ENCODE results near the gene RPL15. TPM values are rescaled to one million over a fixed set of nuclear protein-coding genes. Genes with fewer than 3 reads are reported as not detected.

The RPL15 gene
- total RNA-seq, 1 donor from 2014 or later = 1,850 TPM

DNA sequence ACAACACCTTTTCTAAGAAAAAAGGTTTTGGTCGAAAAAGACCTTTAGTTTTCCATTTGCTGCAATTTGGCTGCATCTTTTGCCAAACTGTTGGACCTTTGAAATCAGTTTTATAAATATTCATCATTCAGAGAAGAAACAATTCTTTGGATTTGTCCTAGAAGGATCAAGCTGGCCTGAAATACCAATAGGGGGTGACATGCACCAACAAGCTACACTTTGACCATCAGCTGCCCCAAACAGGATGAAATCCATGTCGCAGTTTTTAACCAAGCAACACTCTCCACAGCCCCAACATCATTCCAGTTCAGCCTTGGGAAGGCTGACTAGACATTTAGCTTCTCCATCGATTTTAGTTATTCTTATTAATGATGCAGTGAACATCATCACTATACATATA, 9.8 kb downstream of the RPL15 start:
- Mint-ChIP-seq H3K4me1 (peaks cover 2% of the 10 kb centered on the region), H3K9me3 (no peaks in the 10 kb centered on the region), H3K27me3 (peaks cover 10% of the 10 kb centered on the region), H3K4me3 (no peak overlapping the region), H3K27ac (no peak overlapping the region), H3K36me3 (ENCODE audit: low read depth) (peaks cover 4% of the 10 kb centered on the region)
- intact Hi-C loops (cut with micrococcal nuclease) = no loop called here
- DNase-seq = no peak

DNA sequence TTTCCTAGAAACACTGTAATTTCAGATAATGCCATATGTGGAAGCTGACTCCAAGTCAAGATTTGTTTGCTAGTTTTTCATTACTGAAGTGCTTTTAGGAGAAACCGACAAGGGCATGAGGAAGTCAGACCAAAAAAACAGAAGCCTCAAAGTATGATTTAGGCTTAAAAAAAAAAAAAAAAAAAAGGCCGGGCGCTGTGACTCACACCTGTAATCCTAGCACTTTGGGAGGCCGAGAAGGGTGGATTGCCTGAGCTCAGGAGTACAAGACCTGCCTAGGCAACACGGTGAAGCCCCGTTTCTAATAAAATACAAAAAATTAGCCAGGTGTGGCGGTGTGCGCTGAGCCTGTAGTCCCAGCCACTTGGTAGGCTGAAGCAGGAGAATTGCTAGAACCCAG, 11.6 kb downstream of the RPL15 start:
- peaks cover 14% of the 10 kb centered on the region for H3K27me3 Mint-ChIP-seq
- no peaks in the 10 kb centered on the region for H3K36me3 Mint-ChIP-seq (ENCODE audit: low read depth)
- H3K4me1 Mint-ChIP-seq = peaks cover 2% of the 10 kb centered on the region
- DNase-seq = no peak
- H3K9me3 Mint-ChIP-seq = no peaks in the 10 kb centered on the region
- intact Hi-C loops (cut with micrococcal nuclease) = no loop called here
- no peak overlapping the region for H3K27ac Mint-ChIP-seq
- no peak overlapping the region for H3K4me3 Mint-ChIP-seq

DNA sequence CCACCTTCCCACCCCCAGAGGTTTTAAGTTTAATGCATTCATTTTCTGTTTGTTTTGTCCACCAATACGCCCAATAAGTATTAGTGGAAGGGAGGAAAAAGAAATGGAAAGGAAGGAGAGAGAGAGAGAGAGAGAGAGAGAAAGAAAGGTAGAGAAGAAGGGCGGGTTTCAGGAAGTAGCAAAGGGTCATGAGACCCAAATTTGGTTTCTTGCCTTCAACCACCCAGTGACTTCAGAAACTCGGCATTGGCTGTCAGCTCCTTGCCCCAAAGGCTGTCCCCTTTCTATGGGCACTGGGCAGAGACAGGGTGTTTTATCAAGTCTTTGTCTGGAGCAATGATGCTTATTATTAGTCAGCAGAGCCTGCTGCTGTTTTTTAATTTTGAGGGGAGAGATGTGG, 14.7 kb downstream of the RPL15 start:
- peaks cover 2% of the 10 kb centered on the region for H3K4me1 Mint-ChIP-seq
- intact Hi-C loops (cut with micrococcal nuclease) = no loop called here
- H3K9me3 Mint-ChIP-seq = no peaks in the 10 kb centered on the region
- DNase-seq = no peak
- H3K36me3 Mint-ChIP-seq (ENCODE audit: low read depth) = no peaks in the 10 kb centered on the region
- no peak overlapping the region for H3K27ac Mint-ChIP-seq
- no peak overlapping the region for H3K4me3 Mint-ChIP-seq
- H3K27me3 Mint-ChIP-seq = peaks cover 16% of the 10 kb centered on the region

DNA sequence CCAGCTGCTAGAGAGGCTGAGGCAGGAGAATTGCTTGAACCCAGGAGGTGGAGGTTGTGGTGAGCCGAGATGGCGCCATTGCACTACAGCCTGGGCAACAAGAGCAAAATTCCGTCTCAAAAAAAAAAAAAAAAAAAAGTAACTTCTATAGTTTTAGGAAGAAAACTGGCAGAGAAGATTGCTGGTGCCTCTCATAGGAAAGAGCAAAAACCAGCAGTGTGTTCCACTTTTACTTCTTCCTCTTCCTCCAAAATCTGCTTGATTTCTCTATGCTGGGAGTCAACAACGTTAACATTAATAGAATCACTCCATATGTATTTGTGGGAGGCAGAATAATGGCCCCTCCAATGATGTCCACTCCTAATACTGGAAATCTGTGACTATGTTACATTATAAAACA, 15.6 kb downstream of the RPL15 start:
- H3K36me3 Mint-ChIP-seq (ENCODE audit: low read depth) = no peaks in the 10 kb centered on the region
- H3K9me3 Mint-ChIP-seq = no peaks in the 10 kb centered on the region
- peaks cover 2% of the 10 kb centered on the region for H3K4me1 Mint-ChIP-seq
- peaks cover 22% of the 10 kb centered on the region for H3K27me3 Mint-ChIP-seq
- H3K4me3 Mint-ChIP-seq = no peak overlapping the region
- H3K27ac Mint-ChIP-seq = no peak overlapping the region
- intact Hi-C loops (cut with micrococcal nuclease) = no loop called here
- no peak for DNase-seq

DNA sequence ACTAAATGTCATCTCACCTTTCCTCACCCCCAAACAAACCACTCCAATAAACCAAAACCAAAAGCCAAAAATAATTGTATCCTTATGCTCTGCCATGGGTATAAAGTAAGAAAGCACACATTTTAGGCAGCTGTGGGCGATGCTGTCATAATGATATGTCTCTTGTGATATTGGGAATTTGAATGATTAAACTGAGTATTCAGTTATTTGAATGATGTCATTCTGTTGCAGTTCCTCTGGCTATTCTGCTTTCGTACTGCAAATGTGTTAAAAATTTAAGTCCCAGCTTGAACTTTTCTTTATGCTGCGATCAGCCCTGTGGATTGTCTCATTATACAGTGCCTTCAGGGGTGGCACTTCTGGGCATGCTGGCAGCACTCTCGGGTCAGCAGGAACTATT, 17.3 kb downstream of the RPL15 start:
- H3K27ac Mint-ChIP-seq = no peak overlapping the region
- no peak overlapping the region for H3K4me3 Mint-ChIP-seq
- no peaks in the 10 kb centered on the region for H3K36me3 Mint-ChIP-seq (ENCODE audit: low read depth)
- H3K9me3 Mint-ChIP-seq = no peaks in the 10 kb centered on the region
- intact Hi-C loops (cut with micrococcal nuclease) = no loop called here
- peaks cover 2% of the 10 kb centered on the region for H3K4me1 Mint-ChIP-seq
- H3K27me3 Mint-ChIP-seq = peaks cover 24% of the 10 kb centered on the region
- no peak for DNase-seq

DNA sequence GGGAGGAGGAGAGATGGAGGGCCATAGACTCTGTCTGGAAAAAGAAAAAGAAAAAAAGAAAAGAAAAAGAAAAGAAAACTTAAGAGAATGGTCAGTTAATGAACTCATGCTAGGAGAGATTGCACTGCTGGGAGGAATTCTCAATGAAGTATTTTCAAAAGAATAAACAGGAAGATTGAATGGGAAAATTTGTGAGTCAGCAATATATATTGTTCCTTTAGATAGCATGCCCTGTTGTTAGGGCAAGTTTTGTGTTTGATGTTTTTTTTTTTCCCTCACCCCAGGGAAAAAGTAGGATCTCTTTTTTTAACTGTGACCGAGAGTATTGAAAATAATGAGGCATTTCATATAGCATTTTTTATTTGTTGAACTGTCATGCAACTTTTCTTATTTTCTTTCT, 20.4 kb downstream of the RPL15 start:
- Mint-ChIP-seq H3K4me3 (no peak overlapping the region), H3K4me1 (no peaks in the 10 kb centered on the region), H3K9me3 (no peaks in the 10 kb centered on the region), H3K27ac (no peak overlapping the region), H3K36me3 (ENCODE audit: low read depth) (no peaks in the 10 kb centered on the region), H3K27me3 (peaks cover 23% of the 10 kb centered on the region)
- no peak for DNase-seq
- intact Hi-C loops (cut with micrococcal nuclease) = no loop called here

DNA sequence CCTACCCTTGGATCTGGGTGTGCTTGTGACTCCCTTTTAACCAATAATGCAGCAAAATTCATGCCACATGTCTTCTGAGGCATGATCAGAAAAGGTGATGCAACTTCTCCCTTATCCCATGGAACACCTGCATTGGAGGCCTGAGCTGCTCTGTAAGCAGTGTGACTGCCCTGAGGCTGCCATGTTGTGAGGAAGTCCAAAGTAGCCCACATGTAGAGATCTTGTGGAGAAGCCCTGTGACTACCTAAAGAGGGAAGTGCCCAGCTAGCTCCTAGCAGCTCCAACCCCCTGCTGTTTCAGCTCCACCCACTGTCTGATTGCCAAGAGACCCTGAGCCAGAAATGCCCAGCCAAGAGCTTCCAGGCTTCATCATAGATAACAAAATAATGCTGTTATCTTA, 21.8 kb downstream of the RPL15 start:
- H3K4me1 Mint-ChIP-seq = no peaks in the 10 kb centered on the region
- DNase-seq = no peak

DNA sequence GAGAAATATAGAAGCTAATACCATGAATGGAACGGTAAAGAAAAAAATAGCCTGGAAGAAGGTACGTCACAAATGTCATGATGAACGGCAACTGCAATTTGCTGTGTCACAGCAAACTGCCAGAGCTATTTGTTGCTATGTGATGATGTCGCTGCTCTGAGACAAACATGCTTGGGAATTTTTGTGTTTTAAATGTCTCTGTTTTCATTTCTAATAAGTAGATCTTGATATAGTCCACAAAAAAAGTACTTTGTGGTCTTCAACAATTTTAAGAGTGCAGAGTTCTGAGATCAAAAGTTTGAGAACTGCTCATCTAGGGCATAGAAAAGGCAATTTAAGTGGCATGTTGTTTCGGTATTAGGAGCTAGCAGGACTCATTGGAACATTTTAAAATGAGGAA, 23.8 kb downstream of the RPL15 start:
- H3K27me3 Mint-ChIP-seq = peaks cover 38% of the 10 kb centered on the region
- no peaks in the 10 kb centered on the region for H3K36me3 Mint-ChIP-seq (ENCODE audit: low read depth)
- H3K4me1 Mint-ChIP-seq = peaks cover 5% of the 10 kb centered on the region
- H3K9me3 Mint-ChIP-seq = no peaks in the 10 kb centered on the region
- no peak overlapping the region for H3K4me3 Mint-ChIP-seq
- no peak for DNase-seq
- intact Hi-C loops (cut with micrococcal nuclease) = no loop called here
- no peak overlapping the region for H3K27ac Mint-ChIP-seq

More for the DNA sequence above, 21.8 kb downstream of the RPL15 start:
- H3K9me3 Mint-ChIP-seq = no peaks in the 10 kb centered on the region
- H3K27ac Mint-ChIP-seq = no peak overlapping the region
- peaks cover 32% of the 10 kb centered on the region for H3K27me3 Mint-ChIP-seq
- H3K36me3 Mint-ChIP-seq (ENCODE audit: low read depth) = no peaks in the 10 kb centered on the region
- intact Hi-C loops (cut with micrococcal nuclease) = no loop called here
- no peak overlapping the region for H3K4me3 Mint-ChIP-seq

DNA sequence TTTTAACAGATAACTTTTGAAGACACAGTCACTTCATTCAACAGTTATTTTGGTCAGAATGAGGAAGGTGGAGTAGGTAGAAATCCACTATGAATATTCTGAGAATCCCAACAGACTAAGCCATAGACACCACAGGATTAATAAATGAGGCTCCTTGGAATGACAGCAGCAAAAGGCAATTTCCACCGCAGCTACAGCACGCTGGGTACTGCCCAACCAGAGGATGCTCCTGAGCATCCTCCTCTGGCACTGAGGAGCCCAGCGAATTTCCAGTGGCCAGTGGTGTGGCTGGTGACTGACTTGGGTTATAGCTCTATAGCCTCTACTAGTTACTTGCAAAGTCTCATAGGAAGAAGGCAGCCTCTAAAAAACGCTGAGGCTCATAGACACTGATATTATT, 24.5 kb downstream of the RPL15 start:
- intact Hi-C loops (cut with micrococcal nuclease) = no loop called here
- no peaks in the 10 kb centered on the region for H3K36me3 Mint-ChIP-seq (ENCODE audit: low read depth)
- DNase-seq = no peak

DNA sequence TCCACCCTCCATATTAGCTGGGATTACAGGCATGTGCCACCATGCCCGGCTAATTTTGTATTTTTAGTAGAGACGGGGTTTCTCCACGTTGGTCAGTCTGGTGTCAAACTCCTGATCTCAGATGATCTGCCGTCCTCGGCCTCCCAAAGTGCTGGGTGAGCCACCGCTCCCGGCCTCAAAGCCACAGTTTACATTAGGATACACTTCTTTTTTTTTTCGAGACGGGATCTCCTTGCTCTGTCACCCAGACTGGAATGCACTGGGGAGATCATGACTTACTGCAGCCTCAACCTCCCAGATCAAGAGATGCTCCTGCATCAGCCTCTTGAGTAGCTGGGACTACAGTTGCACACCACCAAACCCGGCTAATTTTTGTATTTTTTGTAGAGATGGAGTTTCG, 25.6 kb downstream of the RPL15 start:
- Mint-ChIP-seq H3K36me3 (ENCODE audit: low read depth) (peaks cover 2% of the 10 kb centered on the region), H3K9me3 (no peaks in the 10 kb centered on the region), H3K4me3 (no peak overlapping the region), H3K4me1 (peaks cover 10% of the 10 kb centered on the region), H3K27me3 (peaks cover 35% of the 10 kb centered on the region), H3K27ac (no peak overlapping the region)
- intact Hi-C loops (cut with micrococcal nuclease) = no loop called here
- DNase-seq = no peak

More for the DNA sequence above, 24.5 kb downstream of the RPL15 start:
- no peaks in the 10 kb centered on the region for H3K9me3 Mint-ChIP-seq
- no peak overlapping the region for H3K27ac Mint-ChIP-seq
- H3K27me3 Mint-ChIP-seq = peaks cover 38% of the 10 kb centered on the region
- no peak overlapping the region for H3K4me3 Mint-ChIP-seq
- peaks cover 6% of the 10 kb centered on the region for H3K4me1 Mint-ChIP-seq

DNA sequence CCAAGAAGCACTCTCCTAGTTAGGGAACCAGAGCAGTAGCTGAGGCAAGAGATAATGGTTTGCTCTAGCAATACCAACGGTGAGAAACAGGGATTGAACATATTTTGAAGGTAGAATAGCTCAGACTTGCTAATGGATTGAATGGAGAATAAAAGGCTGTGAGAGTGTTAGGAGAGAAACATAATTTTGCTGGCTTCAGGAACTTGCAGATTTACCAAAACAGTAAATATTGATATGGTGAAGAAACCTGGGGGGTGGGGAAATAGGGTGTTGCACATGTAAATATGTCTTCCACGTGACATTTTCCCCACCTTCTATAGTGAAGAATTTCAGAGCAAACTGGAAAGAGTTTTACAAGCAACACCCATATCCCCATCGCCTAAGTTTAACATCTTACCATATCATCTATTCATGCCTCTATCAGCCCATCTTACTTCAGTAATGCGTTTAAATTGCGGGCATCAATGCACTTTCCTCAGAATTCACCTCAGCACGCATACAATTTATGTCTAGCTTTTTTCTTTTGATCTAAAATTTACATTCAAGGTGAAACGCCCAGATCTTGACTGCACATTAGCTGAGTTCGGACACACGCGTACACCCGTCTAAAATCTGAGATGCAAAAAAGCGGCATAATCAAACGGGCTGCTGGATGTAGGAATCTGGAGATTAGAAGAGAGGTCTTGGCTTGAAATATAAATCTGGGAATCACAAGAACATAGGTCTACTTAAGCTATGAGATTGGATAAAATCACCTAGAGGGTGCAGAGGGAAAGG, 27.3 kb downstream of the RPL15 start:
- no peak for DNase-seq
- peaks cover 13% of the 10 kb centered on the region for H3K4me1 Mint-ChIP-seq
- peak overlapping the region; percentile 82 for H3K4me3 Mint-ChIP-seq
- intact Hi-C loops (cut with micrococcal nuclease) = loop anchor here (1.0 kb wide), 1 partner anchor 9 kb away; no protein-coding TSS in a partner anchor
- H3K9me3 Mint-ChIP-seq = no peaks in the 10 kb centered on the region
- peaks cover 2% of the 10 kb centered on the region for H3K36me3 Mint-ChIP-seq (ENCODE audit: low read depth)
- peaks cover 37% of the 10 kb centered on the region for H3K27me3 Mint-ChIP-seq
- peak overlapping the region; percentile 38 for H3K27ac Mint-ChIP-seq

DNA sequence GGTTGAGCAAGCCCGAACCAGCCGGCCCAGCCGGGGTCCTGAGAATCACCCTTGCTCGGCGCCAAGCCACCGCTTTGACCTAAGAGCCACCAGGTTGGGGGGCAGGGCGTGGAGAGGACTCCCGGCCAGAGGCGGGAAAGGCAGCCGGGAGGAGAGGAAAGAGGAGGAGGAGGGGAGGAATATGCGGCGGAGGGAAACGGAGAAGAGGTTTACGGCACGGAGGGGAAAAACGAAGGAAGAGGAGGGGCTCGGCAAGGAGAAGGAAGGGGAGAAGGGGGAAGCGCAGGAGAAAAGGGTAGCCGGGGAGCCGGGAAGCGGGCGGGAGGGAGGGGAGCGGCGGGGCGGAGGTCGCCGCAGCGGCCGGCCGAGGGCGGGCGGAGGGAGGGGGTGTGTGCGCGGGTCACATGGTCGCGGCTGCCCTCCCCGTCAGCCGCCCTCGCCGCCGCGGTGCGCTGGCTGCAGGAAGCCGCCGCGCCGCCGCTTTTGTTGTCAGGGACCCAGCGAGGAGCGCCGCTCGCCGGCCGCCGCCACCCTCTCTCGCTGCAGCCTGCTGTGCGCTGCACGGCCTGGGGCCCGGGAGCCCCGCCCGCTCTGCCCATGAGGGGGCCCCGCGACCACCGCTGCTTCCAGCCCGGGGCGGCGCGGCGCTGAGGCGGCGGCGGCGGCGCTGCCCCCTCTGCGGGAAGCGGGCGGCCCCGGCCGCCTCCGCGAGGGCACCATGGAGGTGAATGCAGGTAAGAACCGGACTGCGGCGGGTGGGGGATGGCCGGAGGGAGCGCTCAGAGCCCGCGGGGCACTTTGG, 28.1 kb downstream of the RPL15 start, which contains the start of gene NR1D2:
Gene NR1D2, plus strand, starts transcription at position 426 of the 802 bp plus-strand sequence. Its CDS starts 293 bp downstream, at position 719.
- H3K27ac Mint-ChIP-seq = peak within 1 kb of the TSS; percentile 87
- peaks cover 2% of the 10 kb centered on the region for H3K36me3 Mint-ChIP-seq (ENCODE audit: low read depth)
- H3K27me3 Mint-ChIP-seq = peaks cover 37% of the 10 kb centered on the region
- peak within 1 kb of the TSS; percentile 85 for H3K4me3 Mint-ChIP-seq
- intact Hi-C loops (cut with micrococcal nuclease) = loop anchor here (1.0 kb wide), 2 partner anchors 10 to 28 kb away; partner anchors contain the start of gene RPL15
- H3K4me1 Mint-ChIP-seq = peaks cover 20% of the 10 kb centered on the region
- DNase-seq = peak; percentile 93
- H3K9me3 Mint-ChIP-seq = no peaks in the 10 kb centered on the region

DNA sequence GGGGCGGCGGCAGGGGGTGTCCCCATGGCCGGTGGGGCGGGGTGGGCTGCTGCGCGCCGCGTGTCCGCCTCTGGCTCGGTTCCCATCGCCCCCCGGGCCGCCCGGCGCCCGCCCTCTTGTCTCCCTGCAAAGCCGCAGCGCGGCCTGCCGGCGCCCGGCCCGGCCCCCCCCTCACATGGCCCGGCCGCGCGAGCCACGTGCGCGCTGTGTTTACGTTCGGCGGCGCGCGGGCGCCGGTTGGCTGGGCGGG, 28.7 kb downstream of the RPL15 start:
- H3K4me3 Mint-ChIP-seq = peak overlapping the region; percentile 37
- peaks cover 26% of the 10 kb centered on the region for H3K4me1 Mint-ChIP-seq
- H3K9me3 Mint-ChIP-seq = no peaks in the 10 kb centered on the region
- intact Hi-C loops (cut with micrococcal nuclease) = loop anchor here (1.0 kb wide), 1 partner anchor 28 kb away; the partner anchor contains the start of gene RPL15
- no peak overlapping the region for H3K27ac Mint-ChIP-seq
- DNase-seq = no peak
- peaks cover 37% of the 10 kb centered on the region for H3K27me3 Mint-ChIP-seq
- H3K36me3 Mint-ChIP-seq (ENCODE audit: low read depth) = peaks cover 2% of the 10 kb centered on the region

Measured in activated CD4-positive, alpha-beta T cell treated with anti-CD3 and anti-CD28 coated beads, Interleukin-2, amount 10 ng/mL, durations not matched to agents 24 days and 14 days (primary cell).